NT2/D1 (cell line): ENCODE data around the gene KRTAP4-16.

Experiments
- SUZ12 ChIP-seq: IDR thresholded peaks from 2 replicates; pipeline ENCODE4 v1.6.1; 2011; ENCODE audit not compliant: insufficient read length, insufficient read depth; ENCODE audit errors: extremely low read depth
- YY1 ChIP-seq: IDR thresholded peaks from 2 replicates; pipeline ENCODE4 v1.6.1; 2011; ENCODE audit not compliant: insufficient read length, insufficient read depth
- ZNF274 ChIP-seq: IDR thresholded peaks from 2 replicates; pipeline ENCODE4 v1.6.1; 2011; ENCODE audit warnings: mild to moderate bottlenecking, low read depth, low read length

DNA sequence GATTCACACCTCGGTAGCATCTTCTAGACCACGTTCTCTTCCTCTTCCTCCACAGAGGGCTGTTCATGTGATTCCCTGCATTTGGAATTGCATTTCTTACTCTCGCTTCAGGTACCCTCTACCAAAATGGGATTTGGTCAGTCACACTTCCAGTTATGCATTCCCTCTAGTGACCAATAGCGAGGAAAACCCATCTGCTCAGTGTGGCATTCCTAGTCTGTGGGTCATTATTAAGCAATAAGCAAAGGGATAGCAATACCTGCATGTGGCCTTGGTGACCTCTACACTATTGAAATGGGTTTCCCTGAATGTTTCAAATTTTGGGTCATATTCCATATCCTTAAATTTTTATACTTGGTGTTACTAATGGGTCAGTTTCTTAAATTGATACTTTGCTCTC is 48.0 kb upstream of the KRTAP4-16 start:
- TF ChIP-seq SUZ12 = no peak
- TF ChIP-seq ZNF274 = no peak
- no peak for TF ChIP-seq YY1
